Measurements from ENCODE around the gene AFF3.

The AFF3 gene

DNA sequence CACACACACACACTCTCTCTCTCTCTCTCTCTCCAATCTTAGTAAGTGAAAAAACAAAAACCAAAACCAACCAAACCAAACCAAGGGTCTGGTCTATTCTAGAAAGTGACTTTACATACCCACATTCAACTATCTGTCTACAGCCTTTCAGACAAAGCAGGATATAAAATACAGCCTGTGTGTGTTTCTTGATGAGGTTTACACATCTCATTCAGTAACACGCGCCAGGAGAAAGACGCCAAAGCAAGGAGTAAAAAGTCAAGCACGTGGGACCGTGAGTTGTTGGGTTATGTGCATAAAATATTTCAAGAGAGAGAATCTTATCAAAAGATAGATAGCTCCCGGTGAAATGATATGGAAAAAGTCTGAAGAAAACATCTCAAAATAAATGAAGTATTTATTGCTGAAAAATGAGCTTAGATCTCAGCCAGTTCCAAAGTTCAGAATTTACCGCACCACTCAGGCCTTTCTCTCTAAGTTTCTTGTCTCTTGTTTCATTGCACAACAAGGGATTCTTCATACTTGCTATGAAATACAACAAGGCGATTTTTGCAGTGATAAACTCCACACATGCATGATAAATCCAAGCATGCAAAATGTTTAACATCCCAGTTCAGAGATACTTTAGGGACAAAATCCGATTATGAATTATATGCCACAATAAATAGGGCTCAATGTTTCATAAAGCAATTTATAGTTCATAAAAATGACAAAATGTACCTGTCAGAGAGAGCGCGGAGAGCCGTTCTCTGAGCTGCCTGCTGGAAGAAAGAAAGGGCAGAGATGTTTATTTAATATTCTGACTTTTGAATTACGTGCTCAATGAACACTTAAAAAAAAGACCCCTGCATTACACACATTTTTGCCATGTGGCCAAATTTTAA, 493.2 kb downstream of the AFF3 start:
- DNase-seq: no peak

- peak; percentile 31 for DNase-seq
Measured at GRCh38 chr2:99648178-99648844, 494.1 kb downstream of the AFF3 start.

- DNase-seq: no peak
Measured at GRCh38 chr2:99645960-99646359, 496.4 kb downstream of the AFF3 start.

DNA sequence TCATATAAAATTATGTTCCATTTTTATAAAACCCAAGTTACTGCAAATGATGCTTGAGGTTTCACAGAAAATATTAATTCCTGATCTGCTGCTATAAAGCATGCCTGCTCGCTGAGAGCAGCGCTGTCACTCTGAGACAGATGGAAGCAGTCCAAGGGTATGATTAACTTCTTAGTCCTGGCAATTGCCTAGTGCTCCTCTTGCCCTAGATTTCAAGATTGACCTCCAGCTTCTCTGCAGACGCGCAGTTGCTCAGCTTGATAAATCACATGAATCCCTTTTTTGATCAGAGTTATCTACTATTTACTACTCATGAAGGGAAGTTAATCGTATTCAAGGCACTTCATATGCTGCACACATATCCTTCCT, 498.0 kb downstream of the AFF3 start:
- no peak for DNase-seq

- DNase-seq: no peak
Measured at GRCh38 chr2:99643787-99644418, 498.5 kb downstream of the AFF3 start.

DNA sequence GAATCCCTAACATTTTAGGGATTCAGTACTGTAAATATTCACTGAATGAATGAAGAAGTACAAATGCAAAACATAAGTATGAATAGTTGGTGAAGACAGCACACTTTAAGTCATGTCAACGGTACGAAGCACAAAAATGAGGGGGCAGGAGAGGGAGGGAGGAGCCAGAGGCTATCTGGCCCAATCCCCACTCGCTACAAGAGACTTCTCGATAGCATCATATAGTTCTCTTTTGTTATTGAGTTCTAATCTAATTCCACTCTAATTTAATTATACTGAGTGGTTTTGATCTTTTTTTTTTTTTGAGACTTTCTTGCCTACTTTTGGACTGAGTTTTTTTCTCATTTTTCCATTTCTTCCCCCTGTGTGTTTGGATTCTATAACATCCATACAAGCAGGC, 500.4 kb downstream of the AFF3 start:
- no peak for DNase-seq

GRCh38 chr2:99640635-99641151, 501.7 kb downstream of the AFF3 start:
- DNase-seq: no peak

GRCh38 chr2:99638791-99639190, 503.6 kb downstream of the AFF3 start:
- DNase-seq: no peak

DNA sequence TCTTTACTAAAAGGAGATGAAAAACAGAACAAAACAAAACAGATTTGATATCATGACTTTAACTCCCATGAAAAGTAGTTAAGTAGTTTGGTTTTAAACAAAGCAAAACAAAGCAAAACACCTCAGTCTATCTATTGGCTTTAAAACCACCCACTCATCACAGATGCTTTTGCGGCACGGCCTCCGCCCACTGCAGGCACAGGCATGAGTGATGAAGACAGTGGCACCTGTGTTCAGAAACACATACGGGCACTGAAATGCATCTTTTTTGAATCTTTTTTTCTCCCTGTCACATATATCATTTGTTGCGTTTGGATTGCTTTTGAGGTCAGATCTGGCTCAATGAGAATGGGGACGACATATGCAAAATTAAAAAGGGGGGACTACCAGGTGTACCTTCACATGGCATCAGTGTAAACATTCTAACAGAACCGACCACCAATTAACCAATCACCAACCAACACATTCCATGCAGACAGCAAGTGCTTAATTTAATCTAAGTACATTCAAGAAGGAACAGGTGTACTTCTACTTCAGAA, 505.2 kb downstream of the AFF3 start:
- no peak for DNase-seq

DNA sequence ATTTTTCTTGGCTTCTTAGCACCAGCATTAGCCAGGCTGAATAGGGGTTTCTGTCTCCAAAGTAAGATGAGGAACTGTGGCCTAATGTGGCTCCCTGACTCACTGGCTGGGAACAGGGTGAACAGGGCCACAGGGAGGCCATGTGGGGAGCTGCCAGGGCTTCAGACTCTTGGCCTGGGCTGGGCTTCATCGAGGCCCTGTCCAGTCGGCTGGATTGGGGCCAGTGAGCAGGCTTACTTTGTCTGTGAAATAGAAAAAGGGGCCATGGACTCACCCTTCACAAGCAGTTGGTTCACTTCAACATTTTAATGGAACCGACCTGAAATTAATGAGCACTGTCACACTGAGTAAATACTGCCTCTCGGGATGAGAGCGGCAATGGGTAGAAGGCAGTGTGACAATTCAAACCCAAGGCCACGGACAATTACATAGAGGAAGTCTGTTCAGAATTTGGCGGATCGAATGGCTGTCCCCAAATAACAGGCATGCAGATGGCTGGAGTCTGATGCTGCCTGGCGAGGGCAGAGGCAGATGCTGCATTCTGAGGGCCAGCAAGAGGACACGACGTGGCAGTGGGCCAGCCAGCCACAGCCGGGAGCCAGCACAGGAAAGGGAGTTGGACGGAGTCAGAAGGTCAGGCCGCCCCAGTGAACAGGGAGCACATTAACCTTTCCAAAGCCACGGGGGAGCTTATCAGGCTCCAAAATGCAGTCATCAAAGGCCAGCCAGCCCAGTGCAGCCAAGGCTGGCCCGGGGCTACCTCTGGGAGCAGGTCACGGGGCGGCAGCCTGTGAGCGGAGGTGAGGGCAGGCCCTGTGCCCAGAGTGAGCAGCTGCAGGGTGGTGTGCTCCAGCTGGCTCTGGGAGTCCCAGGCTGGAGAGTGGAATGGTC, 506.0 kb downstream of the AFF3 start:
- no peak for DNase-seq

- no peak for DNase-seq
Measured at GRCh38 chr2:99635710-99636109, 506.7 kb downstream of the AFF3 start.

GRCh38 chr2:99634234-99634633, 508.2 kb downstream of the AFF3 start:
- DNase-seq: no peak

DNA sequence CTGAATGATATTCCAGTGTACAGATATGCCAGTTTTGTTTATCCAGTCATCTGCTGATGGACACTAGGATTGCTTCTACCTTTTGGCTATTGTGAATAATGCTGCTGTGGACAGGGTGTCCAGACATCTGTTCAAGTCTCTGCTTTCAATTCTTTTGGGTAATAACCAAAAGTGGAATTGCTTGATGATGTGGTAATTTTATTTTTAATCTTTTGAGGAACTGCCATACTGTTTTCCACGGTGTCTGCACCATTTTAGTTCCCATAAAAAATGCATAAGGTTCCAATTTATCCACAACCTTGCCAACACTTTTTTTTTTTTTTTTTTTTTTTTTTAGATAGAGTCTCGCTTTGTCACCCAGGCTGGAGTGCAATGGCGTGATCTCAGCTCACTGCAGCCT, 510.7 kb downstream of the AFF3 start:
- no peak for DNase-seq

- DNase-seq: no peak
Measured at GRCh38 chr2:99629320-99629719, 513.1 kb downstream of the AFF3 start.

GRCh38 chr2:99626158-99626557, 516.2 kb downstream of the AFF3 start:
- no peak for DNase-seq

DNA sequence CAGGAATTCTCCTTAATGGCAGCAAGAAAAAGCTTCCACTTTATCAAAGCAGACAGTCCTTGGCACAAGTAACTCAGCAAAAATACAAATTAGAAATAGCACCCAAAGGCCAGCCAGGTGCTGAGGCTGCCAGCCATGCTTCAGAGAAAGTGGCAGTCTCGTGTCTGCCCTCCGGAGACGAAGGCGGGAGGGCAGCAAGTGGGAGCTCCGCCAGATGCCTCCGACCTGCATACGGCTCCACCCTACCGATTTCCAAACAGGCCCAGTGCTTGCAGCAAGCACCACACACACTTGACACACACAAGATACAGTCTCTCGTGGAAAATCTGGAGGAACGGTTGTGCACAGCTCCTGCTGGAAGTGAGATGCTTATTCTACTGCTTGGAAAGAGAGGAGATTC, 517.7 kb downstream of the AFF3 start:
- DNase-seq: no peak

GRCh38 chr2:99623613-99624012, 518.8 kb downstream of the AFF3 start:
- no peak for DNase-seq

DNA sequence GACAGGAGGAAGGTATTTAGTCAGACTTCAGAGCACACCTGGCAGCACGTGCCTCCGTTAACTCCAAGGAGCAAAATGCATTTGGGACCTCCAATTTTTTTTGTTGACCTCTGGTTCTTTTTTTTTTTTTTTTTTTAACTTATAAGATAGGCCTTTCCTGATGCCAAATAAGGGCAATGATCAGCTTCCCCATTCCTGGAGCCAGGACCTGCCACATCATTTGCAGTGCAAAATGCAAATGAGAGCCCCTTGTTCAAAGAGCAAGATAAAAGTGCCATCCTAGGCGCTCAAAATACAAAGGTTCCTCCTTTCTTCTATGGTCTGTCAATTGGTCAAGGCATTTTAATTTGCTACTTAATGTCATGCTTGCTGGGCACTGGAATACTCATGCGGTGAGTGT, 519.4 kb downstream of the AFF3 start:
- DNase-seq: no peak

GRCh38 chr2:99622534-99622933, 519.9 kb downstream of the AFF3 start:
- no peak for DNase-seq

DNA sequence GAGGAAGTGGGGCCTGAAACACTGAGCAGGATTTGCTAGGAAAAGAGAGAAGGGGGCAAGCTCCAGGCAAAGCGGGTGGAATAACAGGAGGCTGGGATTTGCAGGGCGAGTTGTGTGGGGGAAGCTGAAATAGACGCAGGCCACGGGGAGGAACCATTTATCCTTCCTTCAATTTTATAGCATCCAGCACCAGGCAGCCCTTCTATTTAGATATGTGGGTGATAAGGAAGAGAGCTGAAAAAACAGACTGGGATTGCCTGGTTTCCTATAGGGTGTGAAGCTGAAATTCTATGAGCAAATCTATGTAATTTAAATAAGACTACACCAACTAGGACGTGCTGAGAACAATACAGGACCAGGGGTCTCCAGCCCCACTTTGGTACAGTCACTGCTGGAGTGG, 520.6 kb downstream of the AFF3 start:
- DNase-seq: no peak

DNA sequence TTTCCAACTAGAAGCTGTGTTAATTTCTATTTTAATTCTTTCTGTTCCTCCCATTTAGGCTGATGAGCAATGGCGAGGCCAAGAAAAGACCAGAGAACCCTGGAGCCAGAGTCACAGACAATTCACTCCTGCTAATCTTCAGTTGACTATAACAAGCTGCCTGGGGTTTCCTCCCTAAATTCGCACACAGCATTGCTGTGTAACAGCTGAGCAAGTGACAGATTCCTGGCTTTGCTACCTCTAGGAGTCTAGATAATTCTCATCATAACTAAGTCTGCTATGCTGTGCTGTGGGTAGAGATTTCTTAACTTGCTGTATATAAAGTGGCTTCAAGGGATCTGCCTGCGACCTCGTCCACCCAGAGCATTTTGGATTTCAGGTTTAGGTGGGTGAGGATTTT, 521.3 kb downstream of the AFF3 start:
- DNase-seq: no peak

- no peak for DNase-seq
Measured at GRCh38 chr2:99619151-99619550, 523.2 kb downstream of the AFF3 start.

Measured in kidney glomerular epithelial cell (primary cell).